IPS-20b (cell line): ENCODE data around the gene SLPI.
A peak's percentile ranks its signal among the peaks of the same experiment; 100 is the strongest.

Source experiments
- H3K27ac ChIP-seq: one replicate; pipeline ENCODE4 v1.5.1; 2013; ENCODE audit warnings: low read length
- H3K27me3 ChIP-seq: 2 replicates; pipeline ENCODE4 v1.6.1; 2013; ENCODE audit warnings: mild to moderate bottlenecking, low read length, inconsistent platforms; ENCODE audit not compliant: insufficient read depth
- H3K36me3 ChIP-seq: 2 replicates; pipeline ENCODE4 v1.6.1; 2013; ENCODE audit warnings: low read depth, mild to moderate bottlenecking, inconsistent platforms, low read length, moderate library complexity; ENCODE audit not compliant: insufficient read depth
- H3K4me1 ChIP-seq: 2 replicates; pipeline ENCODE4 v1.6.1; 2013; ENCODE audit warnings: mild to moderate bottlenecking, control low read depth, inconsistent platforms, low read length, moderate library complexity; ENCODE audit not compliant: insufficient read depth
- H3K4me3 ChIP-seq: 2 replicates; pipeline ENCODE4 v1.5.1; 2013; ENCODE audit warnings: mild to moderate bottlenecking, low read length, inconsistent platforms
- H3K9ac ChIP-seq: 2 replicates; pipeline ENCODE4 v1.6.1; 2013; ENCODE audit warnings: low read depth, mild to moderate bottlenecking, inconsistent platforms, low read length, moderate library complexity
- H3K9me3 ChIP-seq: 2 replicates; pipeline ENCODE4 v1.6.1; 2013; ENCODE audit warnings: mild to moderate bottlenecking, low read depth, low read length, inconsistent platforms; ENCODE audit not compliant: insufficient read depth

The SLPI gene

GRCh38 chr20:45254383-45255262, at the start of gene SLPI:
SLPI (minus strand) TSS chr20:45254564; CDS start chr20:45254543, 21 bp downstream.
- Histone ChIP-seq H3K27me3 (0 out of 2 replicates have a peak, but pooled peaks cover 3% of the 10 kb centered on the region), H3K9me3 (no peaks in the 10 kb centered on the region), H3K9ac (no peak within 1 kb of the TSS), H3K27ac (no peak within 1 kb of the TSS), H3K4me1 (peaks cover 6% of the 10 kb centered on the region; the same call in 1 of the 2 replicates), H3K4me3 (no peak within 1 kb of the TSS), H3K36me3 (no peaks in the 10 kb centered on the region)

GRCh38 chr20:45303586-45304463, 49.5 kb upstream of the SLPI start:
- Histone ChIP-seq H3K27ac (no peak overlapping the region), H3K36me3 (no peaks in the 10 kb centered on the region), H3K27me3 (peaks cover 20% of the 10 kb centered on the region), H3K4me1 (peaks cover 4% of the 10 kb centered on the region; the same call in 1 of the 2 replicates), H3K9ac (no peak overlapping the region), H3K9me3 (no peaks in the 10 kb centered on the region), H3K4me3 (no peak overlapping the region)

GRCh38 chr20:45301824-45302271, 47.5 kb upstream of the SLPI start:
- Histone ChIP-seq H3K4me1 (no peaks in the 10 kb centered on the region), H3K36me3 (no peaks in the 10 kb centered on the region), H3K9me3 (no peaks in the 10 kb centered on the region), H3K9ac (no peak overlapping the region), H3K27ac (no peak overlapping the region), H3K27me3 (peaks cover 6% of the 10 kb centered on the region), H3K4me3 (no peak overlapping the region)

- H3K4me1 ChIP-seq = no peaks in the 10 kb centered on the region
- H3K9me3 ChIP-seq = no peaks in the 10 kb centered on the region
- no peak overlapping the region for H3K4me3 ChIP-seq
- no peak overlapping the region for H3K9ac ChIP-seq
- H3K27me3 ChIP-seq = peaks cover 1% of the 10 kb centered on the region; the same call in 1 of the 2 replicates
- H3K36me3 ChIP-seq = no peaks in the 10 kb centered on the region
- H3K27ac ChIP-seq = no peak overlapping the region
These were observed 46.6 kb upstream of the SLPI start for GRCh38 chr20:45300961-45301360.

- Histone ChIP-seq H3K36me3 (no peaks in the 10 kb centered on the region), H3K27me3 (peaks cover under 1% of the 10 kb centered on the region; the same call in 1 of the 2 replicates), H3K4me3 (no peak overlapping the region), H3K9me3 (peaks cover 5% of the 10 kb centered on the region), H3K9ac (no peak overlapping the region), H3K4me1 (no peaks in the 10 kb centered on the region), H3K27ac (no peak overlapping the region)
These were observed 45.4 kb upstream of the SLPI start for GRCh38 chr20:45299786-45300185.

GRCh38 chr20:45297786-45298497, 43.6 kb upstream of the SLPI start:
- peaks cover 11% of the 10 kb centered on the region for H3K9me3 ChIP-seq
- no peak overlapping the region for H3K9ac ChIP-seq
- no peak overlapping the region for H3K27ac ChIP-seq
- no peaks in the 10 kb centered on the region for H3K36me3 ChIP-seq
- peaks cover 14% of the 10 kb centered on the region for H3K27me3 ChIP-seq
- peaks cover 2% of the 10 kb centered on the region; the same call in 1 of the 2 replicates for H3K4me1 ChIP-seq
- no peak overlapping the region for H3K4me3 ChIP-seq

- peaks cover 11% of the 10 kb centered on the region for H3K9me3 ChIP-seq
- H3K27me3 ChIP-seq = peaks cover 41% of the 10 kb centered on the region
- H3K27ac ChIP-seq = no peak overlapping the region
- peaks cover 5% of the 10 kb centered on the region; the same call in 1 of the 2 replicates for H3K4me1 ChIP-seq
- no peak overlapping the region for H3K9ac ChIP-seq
- H3K4me3 ChIP-seq = no peak overlapping the region
- no peaks in the 10 kb centered on the region for H3K36me3 ChIP-seq
These were observed 40.3 kb upstream of the SLPI start for GRCh38 chr20:45294659-45295058.

GRCh38 chr20:45294003-45294368, 39.6 kb upstream of the SLPI start:
- Histone ChIP-seq H3K9ac (no peak overlapping the region), H3K27ac (no peak overlapping the region)

GRCh38 chr20:45293041-45294002, 39.0 kb upstream of the SLPI start:
- Histone ChIP-seq H3K36me3 (no peaks in the 10 kb centered on the region), H3K9ac (peak overlapping the region; percentile 58; the same call in 1 of the 2 replicates), H3K4me3 (peak overlapping the region; percentile 66), H3K27me3 (peaks cover 42% of the 10 kb centered on the region), H3K27ac (peak overlapping the region; percentile 48), H3K4me1 (peaks cover 5% of the 10 kb centered on the region; the same call in 1 of the 2 replicates), H3K9me3 (peaks cover 11% of the 10 kb centered on the region)

More at GRCh38 chr20:45294003-45294368, 39.6 kb upstream of the SLPI start:
- H3K36me3 ChIP-seq = no peaks in the 10 kb centered on the region
- H3K4me3 ChIP-seq = no peak overlapping the region
- H3K27me3 ChIP-seq = peaks cover 42% of the 10 kb centered on the region
- peaks cover 11% of the 10 kb centered on the region for H3K9me3 ChIP-seq
- peaks cover 5% of the 10 kb centered on the region; the same call in 1 of the 2 replicates for H3K4me1 ChIP-seq

GRCh38 chr20:45292343-45292742, 38.0 kb upstream of the SLPI start:
- peaks cover 42% of the 10 kb centered on the region for H3K27me3 ChIP-seq
- H3K9ac ChIP-seq = no peak overlapping the region
- peaks cover 5% of the 10 kb centered on the region; the same call in 1 of the 2 replicates for H3K4me1 ChIP-seq
- peaks cover 11% of the 10 kb centered on the region for H3K9me3 ChIP-seq
- H3K4me3 ChIP-seq = no peak overlapping the region
- no peak overlapping the region for H3K27ac ChIP-seq
- H3K36me3 ChIP-seq = no peaks in the 10 kb centered on the region
